ENCODE results near the gene FBN2. TPM values are rescaled to one million over a fixed set of nuclear protein-coding genes. Genes with fewer than 3 reads are reported as not detected.
"Not testable (repeated sequence)": the region's sequence is repeated elsewhere in the genome, so short reads cannot be mapped to it uniquely, and the experiment has no call there.

FBN2 gene
- total RNA-seq, 2 donors from 2014 or later = 1.6 to 6.9 TPM

GRCh38 chr5:128338649-128339048 is 199.4 kb downstream of the FBN2 start:
- peak; percentile 77 to 88 for ATAC-seq
- peak; percentile 39 for DNase-seq
- intact Hi-C loops (cut with DNase I) = no loop called here

GRCh38 chr5:128335339-128335738 is 202.7 kb downstream of the FBN2 start:
- DNase-seq (no peak), ATAC-seq (no peak)
- intact Hi-C loops (cut with DNase I) = no loop called here

- intact Hi-C loops (cut with DNase I) = no loop called here
- ATAC-seq (no peak), DNase-seq (no peak)
Observed at GRCh38 chr5:128334010-128334716, 203.9 kb downstream of the FBN2 start.

- no peak for ATAC-seq
- intact Hi-C loops (cut with DNase I) = no loop called here
- DNase-seq = no peak
Observed at GRCh38 chr5:128331261-128331660, 206.8 kb downstream of the FBN2 start.

GRCh38 chr5:128329386-128329939 is 208.6 kb downstream of the FBN2 start:
- no peak for ATAC-seq
- intact Hi-C loops (cut with DNase I) = no loop called here
- no peak for DNase-seq

GRCh38 chr5:128328446-128328845 is 209.6 kb downstream of the FBN2 start:
- no peak for ATAC-seq
- intact Hi-C loops (cut with DNase I) = no loop called here
- no peak for DNase-seq

GRCh38 chr5:128328007-128328406 is 210.0 kb downstream of the FBN2 start:
- intact Hi-C loops (cut with DNase I) = no loop called here
- no peak for ATAC-seq
- no peak for DNase-seq

GRCh38 chr5:128321418-128321817 is 216.6 kb downstream of the FBN2 start:
- ATAC-seq; DNase-seq; intact Hi-C loops (cut with DNase I): not testable (repeated sequence)

- no peak for ATAC-seq
- DNase-seq = no peak
- intact Hi-C loops (cut with DNase I) = no loop called here
Observed at GRCh38 chr5:128318691-128319090, 219.4 kb downstream of the FBN2 start.

GRCh38 chr5:128317481-128317880 is 220.6 kb downstream of the FBN2 start:
- no peak for DNase-seq
- intact Hi-C loops (cut with DNase I) = no loop called here
- no peak for ATAC-seq

- no peak for ATAC-seq
- intact Hi-C loops (cut with DNase I) = no loop called here
- no peak for DNase-seq
Observed at GRCh38 chr5:128315671-128316070, 222.4 kb downstream of the FBN2 start.

- intact Hi-C loops (cut with DNase I) = no loop called here
- ATAC-seq (no peak), DNase-seq (no peak)
Observed at GRCh38 chr5:128305341-128305740, 232.7 kb downstream of the FBN2 start.

GRCh38 chr5:128304791-128305190 is 233.3 kb downstream of the FBN2 start:
- no peak for ATAC-seq
- no peak for DNase-seq
- intact Hi-C loops (cut with DNase I) = no loop called here

GRCh38 chr5:128304088-128304487 is 234.0 kb downstream of the FBN2 start:
- no peak for DNase-seq
- ATAC-seq = peak in 1 of 2 donors; percentile 80

GRCh38 chr5:128303593-128303992 is 234.5 kb downstream of the FBN2 start:
- ATAC-seq (no peak), DNase-seq (no peak)
- intact Hi-C loops (cut with DNase I) = no loop called here

More at GRCh38 chr5:128304088-128304487, 234.0 kb downstream of the FBN2 start:
- intact Hi-C loops (cut with DNase I) = no loop called here

GRCh38 chr5:128300181-128300580 is 237.9 kb downstream of the FBN2 start:
- DNase-seq = no peak
- no peak for ATAC-seq
- intact Hi-C loops (cut with DNase I) = no loop called here

- intact Hi-C loops (cut with DNase I) = no loop called here
- DNase-seq = no peak
- ATAC-seq = no peak
Observed at GRCh38 chr5:128290152-128290858, 247.7 kb downstream of the FBN2 start.

GRCh38 chr5:128287740-128288139 is 250.3 kb downstream of the FBN2 start:
- DNase-seq = no peak
- intact Hi-C loops (cut with DNase I) = no loop called here
- ATAC-seq = no peak

- intact Hi-C loops (cut with DNase I) = no loop called here
- ATAC-seq (no peak), DNase-seq (no peak)
Observed at GRCh38 chr5:128284236-128284635, 253.8 kb downstream of the FBN2 start.

GRCh38 chr5:128279345-128279744 is 258.7 kb downstream of the FBN2 start:
- no peak for ATAC-seq
- DNase-seq = no peak
- intact Hi-C loops (cut with DNase I) = no loop called here

Data from left cardiac atrium (tissue), 4 donors.